Loucy (cell line): ENCODE results near the gene WNT8A.

Experiments used
- CTCF ChIP-seq: fragments of 200-600 bp; sonication (generic); conservative IDR thresholded peaks from 2 replicates; pipeline ENCODE4 v1.5.1; 2014; ENCODE audit warnings: mild to moderate bottlenecking, antibody characterized with exemption, low read length
- EZH2phosphoT487 ChIP-seq: fragments of 200-600 bp; IDR thresholded peaks from 2 replicates; pipeline ENCODE4 v1.6.1; 2018; ENCODE audit warnings: antibody characterized with exemption, mild to moderate bottlenecking, moderate library complexity, borderline replicate concordance

GRCh38 chr5:138111181-138111580 is 27.3 kb downstream of the WNT8A start:
- TF ChIP-seq CTCF = no peak
- no peak for TF ChIP-seq EZH2phosphoT487
